Measurements from ENCODE around the gene TULP1. TPM values are rescaled to one million over a fixed set of nuclear protein-coding genes. Genes with fewer than 3 reads are reported as not detected.
"Not testable (repeated sequence)": the region's sequence is repeated elsewhere in the genome, so short reads cannot be mapped to it uniquely, and the experiment has no call there.

Gene TULP1
- total RNA-seq: not detected
- long read RNA-seq, donor 1: 0 reads
- long read RNA-seq, donor 2: 0 reads

- intact Hi-C loops (cut with DNase I): no loop called here
- DNase-seq (ENCODE audit: low spot score): no peak
These were observed at the start of gene TULP1 for GRCh38 chr6:35512740-35513139. TSS of gene TULP1 (minus strand) at chr6:35512896. CDS start at chr6:35512858, 38 bp downstream.

DNA sequence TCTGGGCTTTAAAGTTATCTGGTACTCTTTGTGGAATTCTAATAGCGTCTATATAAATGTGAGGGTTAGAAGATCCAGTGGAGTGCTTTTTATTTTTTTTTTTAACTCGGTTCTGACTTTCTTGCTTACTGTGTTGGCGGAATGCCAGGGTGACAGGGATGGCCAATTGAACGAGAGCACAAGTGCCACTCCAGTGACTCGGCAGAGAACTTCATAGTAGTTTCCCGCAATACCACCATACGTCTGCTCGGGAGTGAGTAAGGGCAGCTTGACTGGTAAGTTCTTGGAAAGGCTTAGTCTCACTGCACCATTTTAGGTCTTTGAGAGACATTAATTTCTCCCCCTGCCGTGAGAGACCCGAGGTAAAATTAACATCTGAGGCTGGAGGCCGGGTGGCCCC, 49.4 kb upstream of the TULP1 start:
- DNase-seq (ENCODE audit: low spot score): no peak
- intact Hi-C loops (cut with DNase I): no loop called here

GRCh38 chr6:35561113-35561512, 48.4 kb upstream of the TULP1 start:
- DNase-seq (ENCODE audit: low spot score): no peak
- intact Hi-C loops (cut with DNase I): no loop called here

GRCh38 chr6:35558571-35558970, 45.9 kb upstream of the TULP1 start:
- intact Hi-C loops (cut with DNase I): no loop called here

GRCh38 chr6:35557239-35557638, 44.5 kb upstream of the TULP1 start:
- no peak for DNase-seq (ENCODE audit: low spot score)

More at GRCh38 chr6:35558571-35558970, 45.9 kb upstream of the TULP1 start:
- no peak for DNase-seq (ENCODE audit: low spot score)

DNA sequence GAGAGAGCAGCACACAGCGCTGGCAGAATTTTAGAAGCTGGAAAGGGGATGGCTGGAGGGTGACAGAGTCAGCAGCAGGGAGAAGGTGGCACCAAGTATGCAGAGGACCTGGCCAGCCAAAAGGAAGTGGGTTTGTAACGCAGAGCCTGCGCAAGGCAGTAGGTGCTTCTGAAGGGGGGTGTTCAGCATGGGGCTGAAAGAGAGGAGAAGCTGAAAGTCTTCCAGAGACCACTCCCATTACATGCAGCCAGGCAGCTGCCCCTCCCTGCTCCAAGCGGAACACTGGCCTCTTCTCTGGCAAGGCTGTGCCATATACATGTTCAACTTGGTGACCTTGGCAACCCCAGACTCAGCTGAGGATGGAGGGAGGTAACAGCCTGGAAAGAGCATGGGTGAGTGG, 42.1 kb upstream of the TULP1 start:
- intact Hi-C loops (cut with DNase I): no loop called here
- DNase-seq (ENCODE audit: low spot score): no peak

More at GRCh38 chr6:35557239-35557638, 44.5 kb upstream of the TULP1 start:
- intact Hi-C loops (cut with DNase I): no loop called here

DNA sequence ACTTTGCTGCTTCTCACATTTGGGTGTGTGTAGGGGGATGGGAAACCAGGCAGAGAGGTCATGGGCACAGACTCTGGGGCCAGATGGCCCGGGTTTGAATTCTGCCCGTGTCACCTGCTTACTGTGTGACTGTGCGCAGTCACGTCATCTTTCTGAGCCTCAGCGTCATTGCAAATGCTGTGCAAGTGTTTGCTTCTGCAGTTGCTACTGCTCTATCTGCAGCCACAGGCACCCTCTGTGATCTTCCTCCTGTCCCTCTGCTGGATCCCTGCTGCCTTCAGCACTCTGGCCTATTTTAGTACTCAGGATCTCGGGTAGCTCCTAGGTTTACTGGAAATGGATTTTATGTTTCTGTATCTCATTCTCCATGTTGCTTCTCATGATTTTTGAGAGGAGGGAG, 40.6 kb upstream of the TULP1 start:
- DNase-seq (ENCODE audit: low spot score): no peak
- intact Hi-C loops (cut with DNase I): no loop called here

DNA sequence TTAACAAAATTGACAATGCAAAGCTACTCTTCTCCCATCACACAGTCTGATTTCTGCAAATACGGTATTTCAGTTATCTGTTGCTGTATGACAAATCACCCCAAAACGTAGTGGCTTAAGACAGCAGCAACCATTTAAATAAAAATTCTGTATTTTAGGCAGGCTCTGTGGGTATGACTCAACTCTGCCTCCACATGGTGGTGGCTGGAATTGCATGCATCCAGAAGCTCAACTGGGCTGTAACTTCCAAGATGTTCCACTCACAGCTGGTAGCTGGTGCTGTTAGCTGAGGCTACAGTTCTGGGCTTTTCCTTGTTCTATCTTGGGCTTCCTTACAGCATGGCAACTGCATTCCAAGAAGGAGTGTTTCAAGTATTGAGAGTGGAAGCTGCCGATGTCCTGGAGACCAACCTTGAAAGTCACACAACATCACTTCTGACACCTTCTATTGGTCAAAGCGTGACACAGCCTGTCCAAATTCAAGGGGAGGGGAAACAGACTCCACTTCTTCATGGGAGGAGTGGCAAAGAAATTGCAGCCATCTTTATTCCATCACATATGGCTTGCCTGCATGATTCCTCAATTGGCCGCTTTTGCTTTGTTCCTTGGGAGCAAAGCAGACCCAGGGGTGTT, 39.7 kb upstream of the TULP1 start:
- intact Hi-C loops (cut with DNase I): no loop called here
- peak; percentile 70 for DNase-seq (ENCODE audit: low spot score)

DNA sequence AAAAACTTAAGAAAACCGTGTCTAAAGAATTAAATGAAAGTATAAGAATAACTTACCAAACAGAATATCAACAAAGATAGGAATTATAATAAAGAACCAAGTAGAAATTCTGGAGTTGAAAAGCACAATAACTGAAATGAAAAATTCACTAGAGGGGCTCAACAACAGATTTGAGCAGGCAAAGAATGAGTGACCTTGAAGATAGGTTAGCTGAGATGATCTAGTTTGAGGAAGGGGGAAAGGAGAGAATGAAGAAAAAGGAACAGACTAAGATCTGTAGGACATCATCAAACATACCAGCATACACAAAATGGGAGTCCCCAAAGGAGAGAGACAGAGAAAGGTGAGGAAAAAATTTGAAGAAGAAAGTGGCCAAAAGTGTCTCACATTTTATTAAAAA, 37.7 kb upstream of the TULP1 start:
- DNase-seq (ENCODE audit: low spot score): no peak

DNA sequence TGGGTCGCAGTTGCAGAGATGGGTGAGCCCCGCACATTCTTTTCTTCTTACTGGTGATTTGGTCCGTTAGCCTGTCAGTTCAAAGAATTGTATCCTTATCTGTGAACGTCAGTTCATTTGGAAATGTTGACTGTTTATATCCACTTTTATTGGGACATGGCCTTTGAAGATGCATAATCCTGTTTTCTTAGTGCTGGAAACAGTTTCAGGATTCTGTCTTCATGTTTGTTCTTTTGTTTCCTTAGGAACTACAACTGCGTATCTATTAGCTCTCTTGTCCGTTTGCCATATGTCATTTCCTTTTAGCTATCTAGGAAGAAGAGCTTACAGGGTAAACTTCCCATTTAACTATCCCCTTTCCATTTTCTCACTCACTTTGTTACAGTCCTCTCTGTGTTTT, 35.0 kb upstream of the TULP1 start:
- intact Hi-C loops (cut with DNase I): no loop called here
- DNase-seq (ENCODE audit: low spot score): no peak

More for the DNA sequence above, 37.7 kb upstream of the TULP1 start:
- intact Hi-C loops (cut with DNase I): no loop called here

GRCh38 chr6:35544769-35545361, 32.2 kb upstream of the TULP1 start:
- intact Hi-C loops (cut with DNase I): no loop called here
- DNase-seq (ENCODE audit: low spot score): no peak

DNA sequence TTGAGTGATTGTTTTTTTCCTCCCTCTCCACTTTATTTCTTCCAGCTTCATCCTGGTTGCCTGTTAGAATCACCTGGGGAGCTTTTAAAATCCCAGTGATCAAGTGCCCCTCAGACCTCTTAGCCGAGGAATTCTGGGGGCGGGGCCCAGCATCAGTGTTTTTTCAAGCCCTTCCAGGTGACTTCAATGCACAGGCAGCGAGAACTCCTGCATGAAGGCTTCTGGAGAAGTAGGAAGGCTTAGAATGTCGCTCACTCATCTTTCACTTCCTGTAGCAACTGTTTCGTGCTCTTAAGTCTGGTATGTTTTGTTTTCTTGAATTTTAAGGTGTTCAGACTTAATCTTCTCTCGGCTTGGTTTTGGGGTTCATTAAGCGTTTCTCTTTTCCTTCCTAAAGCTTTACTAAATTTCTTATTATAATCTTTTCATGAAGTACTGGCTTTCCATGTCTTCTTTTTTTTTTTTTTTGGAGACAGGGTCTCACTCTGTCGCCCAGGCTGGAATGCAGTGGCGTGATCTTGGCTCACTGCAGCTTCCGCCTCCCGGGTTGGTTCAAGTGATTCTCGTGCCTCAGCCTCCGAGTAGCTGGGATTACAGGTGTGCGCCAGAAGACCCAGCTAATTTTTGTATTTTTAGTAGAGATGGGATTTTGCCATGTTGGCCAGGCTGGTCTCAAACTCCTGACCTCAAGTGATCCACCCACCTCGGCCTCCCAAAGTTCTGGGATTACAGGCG, 30.9 kb upstream of the TULP1 start:
- intact Hi-C loops (cut with DNase I): no loop called here
- no peak for DNase-seq (ENCODE audit: low spot score)

- DNase-seq (ENCODE audit: low spot score): no peak
- intact Hi-C loops (cut with DNase I): no loop called here
These were observed 29.1 kb upstream of the TULP1 start for GRCh38 chr6:35541836-35542235.

DNA sequence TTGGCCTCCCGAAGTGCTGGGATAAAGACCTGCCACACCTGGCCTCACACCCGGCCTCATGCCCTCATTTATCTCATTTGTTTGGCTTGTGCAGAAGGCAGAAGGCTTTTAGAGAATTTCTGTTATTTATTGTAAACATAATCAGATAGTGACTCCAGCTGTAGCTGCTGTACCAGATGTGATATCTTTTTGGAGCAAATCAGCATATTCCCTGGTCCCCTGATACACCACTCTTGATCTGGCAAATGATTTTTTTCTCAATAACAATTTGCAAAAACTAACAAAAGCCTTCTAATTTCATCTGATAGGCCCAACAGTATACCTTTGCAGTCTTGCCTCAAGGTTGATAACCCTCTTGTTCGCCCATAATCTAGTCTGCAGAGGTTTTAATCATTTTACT, 26.5 kb upstream of the TULP1 start:
- intact Hi-C loops (cut with DNase I): loop anchor here in 1 of 2 donors (5.0 kb wide), 1 partner anchor 1973 kb away; no protein-coding TSS in a partner anchor
- no peak for DNase-seq (ENCODE audit: low spot score)

GRCh38 chr6:35535847-35536246, 23.2 kb upstream of the TULP1 start:
- DNase-seq (ENCODE audit: low spot score): not testable (repeated sequence)
- intact Hi-C loops (cut with DNase I): loop anchor here in 1 of 2 donors (5.0 kb wide), 1 partner anchor 1976 kb away; no protein-coding TSS in a partner anchor

GRCh38 chr6:35534407-35535170, 21.9 kb upstream of the TULP1 start:
- intact Hi-C loops (cut with DNase I): loop anchor here in 1 of 2 donors (5.0 kb wide), 1 partner anchor 1978 kb away; no protein-coding TSS in a partner anchor
- no peak for DNase-seq (ENCODE audit: low spot score)

DNA sequence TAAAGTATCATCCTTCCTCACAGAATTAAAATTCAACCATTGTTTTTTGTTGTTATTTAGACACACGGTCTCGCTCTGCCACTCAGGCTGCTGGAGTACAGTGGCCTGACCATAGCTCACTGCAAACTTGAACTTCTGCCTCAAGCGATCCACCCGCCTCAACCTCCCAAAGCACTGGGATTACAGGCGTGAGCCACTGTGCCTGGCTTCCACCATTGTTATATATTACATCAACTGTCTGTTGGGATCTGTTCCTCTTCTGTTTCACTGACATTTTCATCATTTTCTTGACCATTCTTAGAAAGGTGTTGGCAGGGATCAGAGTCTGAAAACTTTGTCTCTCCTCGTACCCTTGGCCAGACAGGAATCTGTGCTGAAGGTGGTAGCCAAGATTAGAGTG, 21.3 kb upstream of the TULP1 start:
- intact Hi-C loops (cut with DNase I): no loop called here
- DNase-seq (ENCODE audit: low spot score): no peak

GRCh38 chr6:35532126-35532525, 19.4 kb upstream of the TULP1 start:
- DNase-seq (ENCODE audit: low spot score): no peak

DNA sequence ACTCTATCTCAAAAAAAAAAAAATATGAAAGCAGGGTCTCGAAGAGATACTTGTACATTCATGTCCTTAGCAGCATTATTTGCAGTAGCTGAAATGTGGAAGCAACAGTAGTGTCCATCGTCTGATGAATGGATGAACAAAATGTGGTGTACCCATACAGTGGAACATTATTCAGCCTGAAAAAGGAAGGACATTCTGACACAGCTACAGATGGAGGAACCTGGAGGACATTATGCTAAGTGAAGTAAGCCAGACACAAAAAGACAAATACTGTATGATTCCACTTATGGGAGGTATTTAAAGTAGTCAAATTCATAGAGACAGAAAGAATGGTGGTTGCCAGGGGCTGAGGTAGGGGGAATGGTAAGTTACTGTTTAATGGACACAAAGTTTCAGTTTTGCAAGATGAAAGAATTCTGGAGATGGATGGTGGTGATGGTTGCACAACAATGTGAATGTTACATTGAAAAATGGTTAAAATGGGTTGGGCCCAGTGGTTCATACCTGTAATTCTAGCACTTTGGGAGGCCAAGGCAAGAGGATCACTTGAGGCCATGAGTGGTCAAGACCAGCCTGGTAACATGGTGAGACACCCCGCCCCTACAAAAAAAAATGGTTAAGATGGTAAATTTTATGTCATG, 11.8 kb upstream of the TULP1 start:
- intact Hi-C loops (cut with DNase I): loop anchor here (5.0 kb wide), 2 partner anchors 58 to 213 kb away; partner anchors contain the start of gene ARMC12 (in 2 of the 2)
- DNase-seq (ENCODE audit: low spot score): no peak

More at GRCh38 chr6:35532126-35532525, 19.4 kb upstream of the TULP1 start:
- intact Hi-C loops (cut with DNase I): no loop called here
